COR-L47 (cell line): ENCODE results near the gene SIRT4.
A peak's percentile ranks its signal among the peaks of the same experiment; 100 is the strongest.

Experiments used
- DNase-seq: peaks from one replicate; lab custom pipeline; 2025; lab: John Stamatoyannopoulos, UW

SIRT4 gene

DNA sequence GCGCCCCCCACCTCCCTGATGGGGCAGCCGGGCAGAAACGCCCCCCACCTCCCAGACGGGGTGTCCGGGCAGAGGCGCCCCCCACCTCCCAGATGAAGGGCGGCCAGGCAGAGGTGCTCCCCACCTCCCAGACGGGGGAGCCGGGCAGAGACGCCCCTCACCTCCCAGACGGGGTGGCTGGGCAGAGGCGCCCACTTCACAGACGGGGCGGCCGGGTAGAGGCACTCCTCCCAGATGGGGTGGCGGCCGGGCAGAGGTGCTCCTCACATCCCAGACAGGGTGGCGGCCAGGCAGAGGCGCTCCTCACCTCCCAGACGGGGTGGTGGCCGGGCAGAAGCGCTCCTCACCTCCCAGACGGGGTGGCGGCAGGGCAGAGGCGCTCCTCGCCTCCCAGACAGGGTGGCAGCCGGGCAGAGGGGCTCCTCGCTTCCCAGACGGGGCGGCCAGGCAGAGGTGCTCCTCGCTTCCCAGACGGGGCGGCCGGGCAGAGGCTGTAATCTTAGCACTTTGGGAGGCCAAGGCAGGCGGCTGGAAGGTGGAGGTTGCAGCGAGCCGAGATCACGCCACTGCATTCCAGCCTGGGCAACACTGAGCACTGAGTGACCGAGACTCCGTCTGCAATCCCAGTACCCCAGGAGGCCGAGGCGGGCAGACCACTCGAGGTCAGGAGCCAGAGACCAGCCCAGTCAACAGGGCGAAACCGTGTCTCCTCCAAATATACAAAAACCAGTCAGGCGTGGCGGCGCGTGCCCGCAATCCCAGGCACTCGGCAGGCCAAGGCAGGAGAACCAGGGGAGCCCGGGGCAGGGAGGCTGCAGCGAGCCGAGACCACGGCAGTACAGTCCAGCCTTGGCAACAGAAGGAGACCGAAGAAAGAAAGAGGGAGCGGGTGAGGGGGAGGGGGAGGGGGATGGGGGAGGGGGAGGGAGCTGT, 23.7 kb upstream of the SIRT4 start:
- DNase-seq, result no peak

GRCh38 chr12:120283318-120283717, 18.8 kb upstream of the SIRT4 start:
- DNase-seq, result no peak

DNA sequence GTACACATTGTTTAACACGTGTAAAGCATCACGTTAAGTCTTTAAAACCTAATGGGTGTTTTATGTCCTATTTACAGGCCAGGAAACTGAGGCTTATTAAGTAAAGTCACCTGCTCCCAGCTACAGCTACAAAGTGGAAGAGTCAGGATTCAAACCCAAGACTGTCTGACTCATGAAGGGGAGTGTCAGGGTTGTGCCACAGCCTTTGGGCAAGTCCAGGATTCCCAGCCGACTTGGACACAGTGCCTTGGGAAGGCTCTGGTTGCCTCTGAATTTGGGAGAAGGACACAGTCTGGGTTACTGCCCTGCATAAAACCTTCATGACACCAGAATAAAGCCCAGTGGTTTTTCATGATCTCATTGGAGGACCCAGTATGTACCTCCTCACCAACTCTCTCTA, 17.7 kb upstream of the SIRT4 start:
- DNase-seq, result no peak

DNA sequence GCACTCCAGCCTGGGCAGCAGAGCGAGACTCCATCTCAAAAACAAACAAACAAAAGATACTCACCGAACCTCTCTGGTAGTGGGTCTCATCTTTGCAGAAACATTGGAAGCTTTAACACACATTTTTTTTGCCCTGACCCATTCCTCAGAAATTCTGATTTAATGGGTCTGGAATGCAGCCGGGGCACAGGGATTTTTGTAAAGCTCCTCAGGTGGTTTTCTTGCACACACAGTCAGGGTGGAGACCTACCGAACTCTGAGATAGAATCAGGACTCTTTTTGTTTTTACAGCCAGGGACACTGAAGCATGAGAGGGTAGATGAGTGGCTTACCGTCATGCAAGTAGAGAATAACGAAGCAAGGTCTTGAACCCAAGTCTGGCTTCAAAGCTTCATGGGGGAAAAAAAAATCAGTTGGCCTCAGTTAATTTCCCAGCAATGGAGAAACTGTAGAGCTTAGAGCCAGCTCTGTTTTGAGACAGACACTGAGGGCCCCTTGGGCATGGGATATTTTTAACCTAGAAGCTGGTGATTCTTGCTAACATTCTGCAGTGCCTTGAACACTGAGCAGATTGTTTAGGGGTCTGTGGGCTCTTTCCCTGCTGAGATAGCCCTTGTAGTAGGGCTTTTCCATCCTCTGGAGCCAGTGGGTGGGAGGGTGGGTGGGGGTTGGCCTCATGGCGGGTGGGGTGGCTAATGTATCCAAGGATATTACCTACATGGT, 15.2 kb upstream of the SIRT4 start:
- no peak for DNase-seq

DNA sequence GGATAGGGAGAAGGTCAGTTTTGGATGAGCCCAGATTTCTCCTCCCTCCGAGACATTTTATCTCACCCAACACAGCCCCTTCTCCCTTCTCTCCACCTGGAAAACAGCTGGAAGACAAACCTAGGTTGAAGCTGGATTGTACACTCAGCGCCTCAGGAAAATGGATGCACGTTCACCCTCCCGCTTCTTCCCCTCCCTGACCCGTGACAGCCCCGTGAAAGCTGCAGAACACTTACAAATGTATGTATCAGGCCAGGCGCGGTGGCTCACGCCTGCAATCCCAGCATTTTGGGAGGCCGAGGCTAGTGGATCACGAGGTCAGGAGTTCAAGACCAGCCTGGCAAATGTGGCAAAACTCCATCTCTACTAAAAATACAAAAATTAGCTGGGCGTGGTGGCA, 14.6 kb upstream of the SIRT4 start:
- no peak for DNase-seq

DNA sequence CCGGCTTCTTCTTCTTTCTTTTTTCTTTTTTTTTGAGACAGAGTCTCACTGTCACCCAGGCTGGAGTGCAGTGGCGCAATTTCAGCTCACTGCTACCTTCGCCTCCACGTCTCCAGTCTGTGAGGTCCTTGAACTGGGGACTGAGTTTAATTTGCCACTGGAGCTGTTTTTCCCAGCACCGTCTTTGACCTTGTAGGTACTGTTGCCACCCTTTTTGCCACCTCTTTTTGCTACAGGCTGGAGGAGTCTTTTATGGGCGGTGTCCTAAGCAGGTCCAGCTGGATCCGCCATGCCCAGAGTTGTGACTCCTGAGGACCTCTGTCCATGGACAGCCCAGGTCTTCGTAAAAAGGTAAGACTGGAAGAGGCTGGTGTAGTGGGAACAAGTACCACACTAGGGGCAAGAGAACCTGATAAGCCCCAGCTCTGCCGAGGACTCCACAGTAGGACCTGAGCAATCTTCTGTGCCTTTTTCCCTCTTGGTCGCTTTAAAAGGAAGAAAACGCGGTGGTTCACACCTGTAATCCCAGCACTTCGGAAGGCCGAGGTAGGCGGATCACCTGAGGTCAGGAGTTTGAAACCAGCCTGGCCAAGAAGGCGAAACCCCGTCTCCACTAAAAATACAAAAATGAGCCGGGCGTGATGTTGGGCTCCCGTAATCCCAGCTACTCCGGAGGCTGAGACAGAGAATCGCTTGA, 11.4 kb upstream of the SIRT4 start:
- DNase-seq, result no peak

DNA sequence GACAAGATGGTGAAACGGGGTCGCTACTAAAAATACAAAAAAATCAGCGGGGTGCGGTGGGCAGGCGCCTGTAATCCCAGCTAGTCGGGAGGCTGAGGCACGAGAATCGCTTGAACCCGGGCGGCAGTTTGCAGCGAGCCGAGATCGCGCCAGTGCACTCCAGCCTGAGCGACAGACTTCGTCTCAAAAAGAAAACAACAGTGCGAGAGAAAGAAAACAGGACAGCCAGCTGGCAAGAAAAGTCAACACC, 9.8 kb upstream of the SIRT4 start:
- no peak for DNase-seq

- peak; percentile 87 for DNase-seq
Measured at GRCh38 chr12:120292661-120293531, 9.2 kb upstream of the SIRT4 start, which contains the start of gene RNU4-1. Gene RNU4-1, minus strand, starts transcription at chr12:120293237.

- DNase-seq, result no peak
Measured at GRCh38 chr12:120314220-120314619, 12.1 kb downstream of the SIRT4 start.

DNA sequence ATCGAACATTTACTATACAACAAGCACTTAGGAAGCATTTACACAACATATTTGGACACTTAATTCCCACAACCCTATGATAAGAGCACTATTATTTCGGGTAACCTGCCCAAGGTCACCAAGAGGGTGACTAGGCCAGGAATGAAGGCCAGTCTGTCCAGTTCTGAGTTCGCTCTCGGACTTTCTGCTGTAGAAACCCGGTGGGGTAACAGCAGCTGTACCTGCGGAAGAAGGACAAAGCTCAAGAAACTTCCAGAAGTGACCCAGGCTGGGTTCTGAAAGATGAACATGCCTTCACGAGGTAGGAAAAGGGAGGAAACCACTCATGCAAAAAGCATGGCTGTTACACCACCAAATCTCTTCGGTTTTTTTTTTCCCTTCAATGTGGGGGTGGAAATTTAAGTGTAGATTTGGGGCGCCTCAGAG, 14.7 kb downstream of the SIRT4 start:
- DNase-seq, result no peak

- peak; percentile 100 for DNase-seq
Measured at GRCh38 chr12:120317224-120318105, 15.3 kb downstream of the SIRT4 start.

- DNase-seq, result no peak
Measured at GRCh38 chr12:120321382-120322202, 19.5 kb downstream of the SIRT4 start.

DNA sequence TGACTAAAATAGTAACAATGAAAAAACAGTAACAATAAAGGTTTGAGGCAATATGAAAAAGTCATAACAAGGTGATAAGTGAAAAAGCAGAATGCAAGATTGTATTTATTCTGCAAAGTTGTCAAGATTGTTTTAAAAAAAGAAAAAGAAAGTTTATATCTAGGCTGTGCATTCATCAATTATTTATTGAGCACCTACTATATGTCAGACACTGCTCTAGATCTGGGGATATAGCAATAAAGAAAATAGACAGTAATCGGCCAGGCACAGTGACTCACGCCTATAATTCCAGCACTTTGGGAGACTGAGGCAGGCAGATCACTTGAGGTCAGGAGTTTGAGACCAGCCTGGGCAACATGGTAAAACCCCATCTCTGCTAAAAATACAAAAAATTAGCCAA, 21.7 kb downstream of the SIRT4 start:
- DNase-seq, result no peak

- no peak for DNase-seq
Measured at GRCh38 chr12:120324841-120325417, 22.8 kb downstream of the SIRT4 start.

GRCh38 chr12:120327593-120327992, 25.5 kb downstream of the SIRT4 start, which contains the start of gene PLA2G1B:
Gene PLA2G1B, minus strand, starts transcription at chr12:120327779. Its CDS starts 26 bp downstream, at chr12:120327753.
- DNase-seq, result no peak

- DNase-seq, result no peak
Measured at GRCh38 chr12:120328228-120328627, 26.1 kb downstream of the SIRT4 start.

DNA sequence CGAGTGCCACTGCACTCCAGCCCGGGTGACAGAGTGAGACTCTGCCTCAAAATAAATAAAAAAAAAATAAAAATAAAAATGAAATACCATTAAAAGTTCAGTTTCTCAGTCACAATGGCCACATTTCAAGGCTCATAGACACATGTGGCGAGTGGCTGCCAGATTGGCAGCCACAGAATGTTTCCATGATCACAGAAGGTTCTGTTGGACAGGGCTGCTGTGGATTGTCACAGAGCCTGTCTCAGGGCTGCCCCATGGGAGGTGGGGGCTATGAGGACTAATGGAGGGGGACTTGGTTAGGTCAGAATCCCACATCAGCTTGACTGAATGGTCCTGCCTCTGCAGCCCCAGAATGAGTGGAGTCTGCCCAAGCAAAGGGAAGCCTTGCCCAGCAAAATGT, 29.3 kb downstream of the SIRT4 start:
- no peak for DNase-seq

GRCh38 chr12:120332041-120332440, 29.9 kb downstream of the SIRT4 start:
- DNase-seq, result no peak

GRCh38 chr12:120332523-120332922, 30.4 kb downstream of the SIRT4 start:
- DNase-seq, result no peak
